GM18867 (cell line): ENCODE data around the gene ERN1.

Source experiments
- ATAC-seq: cut with Tn5 transposase; IDR thresholded peaks from one replicate; pipeline ENCODE4 v1.9.1; 2021; ENCODE audit warnings: mild to moderate bottlenecking, moderate library complexity; ENCODE audit not compliant: unreplicated experiment

Gene ERN1

DNA sequence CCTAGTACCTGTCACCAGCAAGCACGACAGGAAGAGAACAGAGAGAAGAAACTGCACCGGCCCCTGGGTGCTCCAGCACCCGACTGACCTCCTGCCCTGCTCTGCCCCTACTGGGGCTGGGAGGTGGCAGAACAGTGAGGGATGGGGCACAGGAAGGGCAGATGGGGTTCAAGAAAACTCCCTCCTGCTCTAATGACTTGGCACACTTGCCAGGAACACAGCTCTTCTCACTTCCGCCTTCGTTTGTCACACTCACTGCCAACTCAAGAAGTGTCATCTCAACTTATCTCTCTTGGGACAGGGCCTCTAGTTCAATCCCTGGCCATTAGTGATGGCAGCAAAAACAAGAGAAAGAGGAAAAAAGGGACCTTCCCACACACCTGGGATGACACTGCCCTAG is 66.9 kb downstream of the ERN1 start:
- ATAC-seq = no peak

GRCh38 chr17:64061178-64061898 is 68.6 kb downstream of the ERN1 start:
- peak; percentile 43 for ATAC-seq

DNA sequence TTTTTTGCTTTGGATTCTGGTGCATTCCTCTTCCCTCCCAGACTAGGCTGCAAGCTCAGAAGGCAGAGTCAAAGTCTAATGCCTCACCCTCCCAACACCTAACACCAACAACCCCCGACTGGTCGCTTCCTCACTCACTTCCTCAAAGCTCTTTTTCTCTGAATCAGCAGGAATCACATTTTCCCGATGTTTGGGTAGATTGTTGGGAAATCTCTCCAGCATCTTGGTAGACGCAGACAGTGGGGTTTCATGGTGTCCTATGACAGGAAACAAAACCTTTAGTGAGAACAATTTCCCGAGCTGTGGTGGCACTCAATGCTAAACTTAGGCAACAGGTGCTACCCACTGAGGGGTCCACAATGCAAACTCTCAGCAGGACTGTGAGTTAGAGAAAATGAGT is 69.6 kb downstream of the ERN1 start:
- ATAC-seq = no peak

- no peak for ATAC-seq
Observed at GRCh38 chr17:64059756-64060155, 70.2 kb downstream of the ERN1 start.

- no peak for ATAC-seq
Observed at GRCh38 chr17:64058621-64059020, 71.3 kb downstream of the ERN1 start.

GRCh38 chr17:64057701-64058263 is 72.2 kb downstream of the ERN1 start:
- ATAC-seq = no peak

DNA sequence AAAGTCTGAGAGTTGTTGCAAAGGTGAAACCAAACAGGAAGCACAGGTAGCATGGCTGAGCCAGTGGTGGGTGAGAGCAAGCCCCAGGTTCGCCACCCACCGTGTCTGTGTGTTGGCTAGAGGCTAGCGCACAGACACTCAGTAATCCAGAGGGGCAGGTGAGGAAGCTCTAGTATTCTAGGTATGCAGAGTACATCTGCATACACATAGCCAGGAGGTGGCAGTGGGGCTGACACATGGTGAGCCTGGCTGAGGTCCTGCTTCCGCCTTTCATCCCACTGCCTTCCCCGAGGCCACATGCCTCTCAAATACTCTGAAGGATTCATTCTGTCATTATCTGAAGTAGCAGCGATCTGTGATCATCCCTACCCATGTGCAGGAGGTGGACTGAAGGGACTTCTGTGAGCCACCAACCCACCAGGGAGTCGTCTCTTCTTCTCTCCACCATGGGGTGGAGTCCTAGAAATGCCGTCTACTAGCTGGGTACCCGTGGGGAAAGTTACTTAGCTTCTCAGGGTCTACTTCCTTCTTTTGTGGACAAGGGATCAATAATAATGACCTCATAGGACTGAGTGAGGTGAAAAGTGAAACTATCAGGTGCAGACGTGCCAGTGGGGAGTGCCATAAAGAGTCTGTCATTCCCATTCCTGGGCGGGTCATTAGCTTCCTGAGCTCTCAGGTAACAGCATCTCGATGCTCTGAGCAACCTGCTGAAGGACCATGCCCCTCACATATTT is 73.5 kb downstream of the ERN1 start:
- peak; percentile 80 for ATAC-seq

- ATAC-seq = no peak
Observed at GRCh38 chr17:64055183-64056142, 74.5 kb downstream of the ERN1 start.

DNA sequence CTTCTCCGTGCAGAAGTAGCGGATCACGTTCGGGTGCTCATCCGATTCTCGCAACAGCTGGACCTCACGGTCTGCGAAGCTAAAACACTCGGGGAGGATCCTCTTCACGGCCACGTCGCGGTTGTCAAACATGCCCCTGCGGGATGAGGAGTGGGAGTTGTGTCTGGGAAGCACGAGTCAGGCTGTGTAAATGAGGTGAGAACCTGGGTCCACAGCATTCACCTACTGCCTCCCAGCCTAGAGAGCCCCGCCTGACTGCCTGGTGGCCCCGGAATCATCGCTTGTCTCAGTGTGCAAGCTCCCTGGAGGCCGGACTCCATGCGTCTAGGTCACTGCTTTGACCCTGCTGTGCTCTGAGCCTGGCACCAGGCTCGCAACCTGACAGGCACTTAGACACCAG is 75.6 kb downstream of the ERN1 start:
- ATAC-seq = no peak

DNA sequence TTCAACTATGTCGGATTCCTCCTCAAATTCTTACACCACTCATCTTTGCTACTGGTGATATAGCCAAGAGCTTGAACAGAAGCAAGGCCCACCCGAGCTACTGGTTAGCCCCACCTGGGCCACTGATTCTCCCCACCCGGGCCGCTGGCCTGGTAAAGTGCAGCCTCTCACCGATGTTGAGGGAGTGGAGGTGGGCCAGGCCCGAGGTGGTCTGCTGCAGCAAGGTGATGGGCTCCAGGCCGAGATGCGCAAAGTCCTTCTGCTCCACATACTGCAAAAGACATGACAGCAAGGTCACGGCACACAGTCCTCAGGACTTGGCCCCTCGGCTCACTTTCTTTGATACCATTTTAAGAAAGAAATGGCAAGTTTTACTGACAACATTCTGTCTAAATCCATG is 76.8 kb downstream of the ERN1 start:
- ATAC-seq = no peak

- ATAC-seq = no peak
Observed at GRCh38 chr17:64051153-64051552, 78.8 kb downstream of the ERN1 start.

DNA sequence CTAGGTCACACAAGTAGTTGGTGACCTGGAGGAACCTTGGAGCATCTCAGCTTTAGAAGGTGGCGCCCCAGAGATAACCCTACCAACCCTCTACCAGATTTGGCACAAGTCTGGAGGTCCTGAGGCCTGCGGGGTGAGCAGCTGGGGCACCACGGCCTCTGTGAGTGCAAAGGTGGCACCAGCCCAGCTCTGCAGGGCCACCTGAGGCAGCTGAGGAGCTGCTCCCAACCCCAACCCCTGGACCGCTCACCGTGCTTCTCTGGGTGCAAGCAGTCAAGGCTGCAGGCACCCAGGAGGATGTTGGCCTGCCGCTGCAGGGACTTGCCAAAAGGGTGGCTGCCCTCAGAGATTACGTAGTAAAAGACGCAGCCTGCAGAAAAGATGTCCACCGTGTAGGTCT is 81.1 kb downstream of the ERN1 start:
- no peak for ATAC-seq

DNA sequence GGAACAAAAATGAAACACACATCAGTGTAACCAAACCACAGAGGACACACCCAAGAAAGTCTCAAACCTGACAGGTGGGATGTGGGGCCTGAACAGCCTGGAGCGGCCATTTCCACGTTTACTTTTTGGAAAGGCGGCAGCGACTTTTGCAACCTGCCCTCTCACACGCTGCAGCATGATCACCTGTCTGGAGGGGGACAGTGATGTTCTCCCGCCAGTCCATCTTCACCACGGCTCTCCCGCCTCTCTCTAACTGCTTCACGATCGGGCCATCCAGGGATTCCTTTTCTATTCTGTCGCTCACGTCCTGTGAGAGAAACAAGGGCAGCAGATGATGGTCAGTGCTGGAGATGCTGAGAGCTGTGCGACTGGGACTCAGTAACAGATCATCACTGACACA is 84.8 kb downstream of the ERN1 start:
- no peak for ATAC-seq

- ATAC-seq = no peak
Observed at GRCh38 chr17:64042700-64043485, 87.1 kb downstream of the ERN1 start.

GRCh38 chr17:64041912-64042311 is 88.0 kb downstream of the ERN1 start:
- no peak for ATAC-seq

- ATAC-seq = no peak
Observed at GRCh38 chr17:64040206-64040605, 89.7 kb downstream of the ERN1 start.

GRCh38 chr17:64039106-64039400 is 90.9 kb downstream of the ERN1 start:
- ATAC-seq = no peak

DNA sequence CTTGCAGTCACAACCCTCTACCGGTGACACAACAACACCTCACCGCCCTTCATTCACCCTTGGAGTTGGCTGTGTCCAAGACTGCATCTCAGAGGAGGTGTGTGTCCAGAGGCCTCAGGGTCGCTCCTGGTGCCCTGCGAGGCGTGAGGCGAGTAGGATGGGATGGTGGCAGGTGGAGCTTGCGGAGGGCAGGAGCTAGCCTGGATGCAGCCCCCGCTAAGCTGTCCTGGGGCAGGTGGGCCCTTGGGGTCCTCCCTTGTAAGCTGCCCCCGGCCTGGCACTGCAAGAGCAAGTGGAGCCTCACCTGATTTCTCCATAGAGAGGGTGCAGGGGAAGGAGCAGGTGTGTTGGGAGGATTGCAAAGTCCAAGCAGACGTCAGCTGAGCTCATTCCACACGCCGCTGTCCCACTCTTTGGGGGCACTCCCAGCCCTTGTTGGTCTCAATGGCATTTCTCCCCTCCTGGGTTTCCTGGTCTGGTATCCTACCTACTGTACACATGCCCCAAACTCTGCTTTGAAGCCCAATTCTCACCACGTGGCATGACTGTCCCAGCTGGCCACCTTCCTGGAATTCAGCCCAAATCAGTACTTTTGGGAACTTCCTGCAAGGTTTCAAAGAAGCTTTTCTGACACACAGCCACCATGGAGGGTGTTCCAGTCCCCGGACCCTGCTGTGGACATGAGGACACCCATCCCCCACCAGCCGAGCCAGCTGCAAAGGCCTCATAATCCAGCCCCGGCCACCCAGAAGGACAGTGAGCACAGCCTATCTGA is 91.4 kb downstream of the ERN1 start:
- ATAC-seq = no peak

DNA sequence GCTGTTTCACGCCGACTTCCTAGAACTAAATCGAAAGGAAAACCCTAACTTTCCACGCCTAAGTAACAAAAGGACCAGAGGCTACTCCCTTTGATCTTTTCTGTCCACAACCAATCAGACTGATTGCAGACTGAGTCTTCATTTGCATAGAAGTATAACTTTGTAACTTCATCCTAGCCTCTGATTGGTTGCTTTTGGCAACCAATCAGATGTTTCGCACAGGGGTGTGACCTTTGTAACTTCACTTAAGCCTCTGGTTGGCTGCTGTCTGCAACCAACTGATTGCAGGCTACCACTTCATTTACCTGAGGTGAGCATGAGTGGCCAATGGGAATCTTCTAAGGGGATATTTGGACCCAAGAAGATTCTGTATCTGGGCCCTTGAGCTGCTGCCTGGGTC is 92.1 kb downstream of the ERN1 start:
- no peak for ATAC-seq

GRCh38 chr17:64037180-64037579 is 92.8 kb downstream of the ERN1 start:
- ATAC-seq = no peak
